GM18507 (cell line): Measurements from ENCODE around the gene SWAP70.
"Not testable (repeated sequence)": the region's sequence is repeated elsewhere in the genome, so short reads cannot be mapped to it uniquely, and the experiment has no call there.

ENCODE experiments used
- DNase-seq: peaks from one replicate; pipeline ENCODE4 v3.0.0; 2011; ENCODE audit warnings: low read depth; ENCODE audit not compliant: insufficient read length; ENCODE audit errors: extremely low spot score
- FAIRE-seq: peaks from 2 replicates; lab custom pipeline; 2011; peaks lifted over from hg19 to GRCh38; lab: Jason Lieb, UNC

Gene SWAP70

DNA sequence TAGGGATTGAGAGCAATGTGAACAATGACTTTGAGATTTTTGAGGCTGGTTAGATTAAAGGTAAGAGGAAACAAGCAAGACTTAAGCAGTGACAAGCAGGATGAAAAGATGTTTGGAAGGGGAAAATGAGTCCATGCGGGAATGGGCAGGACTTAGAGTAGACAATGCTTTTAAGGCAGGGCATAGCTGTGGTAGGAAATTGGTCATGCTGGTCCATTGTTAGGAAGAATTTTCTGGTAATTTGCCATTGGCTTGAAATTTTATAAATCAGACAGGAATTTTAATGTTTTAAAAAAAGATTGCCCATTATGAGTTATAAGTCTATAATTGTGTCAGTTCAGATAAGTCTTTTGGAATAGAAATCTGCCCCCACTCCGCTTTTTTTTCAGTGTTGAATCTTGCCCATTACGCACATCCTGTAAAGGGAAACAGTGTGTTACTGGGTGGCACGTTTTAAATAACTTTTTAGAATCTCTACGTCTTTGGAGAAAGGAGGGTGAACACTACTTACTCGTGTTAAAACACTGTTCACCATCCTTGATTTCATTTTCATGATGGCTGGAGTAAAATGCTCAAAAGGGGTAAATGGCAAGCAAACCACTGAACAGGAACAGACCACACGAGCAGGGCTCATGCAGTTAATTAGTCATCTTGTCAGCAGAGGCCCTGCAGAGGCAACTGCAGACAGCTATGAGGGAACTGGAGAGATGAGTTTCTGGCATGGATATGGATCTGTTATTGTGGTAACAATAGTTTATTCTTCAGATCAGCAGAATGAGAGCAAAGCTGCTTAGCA lies 25.0 kb downstream of the SWAP70 start:
- FAIRE-seq (peak; percentile 97), DNase-seq (no peak)

DNA sequence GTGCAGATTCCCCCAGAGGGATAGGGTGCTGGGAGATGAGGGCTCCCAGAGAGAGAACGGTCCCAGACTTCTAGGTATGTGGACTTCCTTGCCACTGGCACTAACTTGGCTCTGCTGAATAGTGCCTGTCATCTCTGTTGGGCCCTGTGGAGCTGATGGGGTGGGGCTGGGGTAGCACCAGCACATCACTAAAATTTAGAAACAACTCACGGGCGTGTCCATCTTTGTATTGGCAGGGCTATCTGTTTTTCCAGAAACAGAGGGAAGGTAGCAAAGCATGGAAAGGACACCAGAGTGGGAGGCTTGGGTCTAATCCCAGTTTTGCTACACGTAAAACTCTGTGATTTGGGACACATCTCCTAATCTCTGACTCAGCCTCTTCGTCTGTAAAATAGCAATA lies 25.8 kb downstream of the SWAP70 start:
- DNase-seq (no peak), FAIRE-seq (no peak)

DNA sequence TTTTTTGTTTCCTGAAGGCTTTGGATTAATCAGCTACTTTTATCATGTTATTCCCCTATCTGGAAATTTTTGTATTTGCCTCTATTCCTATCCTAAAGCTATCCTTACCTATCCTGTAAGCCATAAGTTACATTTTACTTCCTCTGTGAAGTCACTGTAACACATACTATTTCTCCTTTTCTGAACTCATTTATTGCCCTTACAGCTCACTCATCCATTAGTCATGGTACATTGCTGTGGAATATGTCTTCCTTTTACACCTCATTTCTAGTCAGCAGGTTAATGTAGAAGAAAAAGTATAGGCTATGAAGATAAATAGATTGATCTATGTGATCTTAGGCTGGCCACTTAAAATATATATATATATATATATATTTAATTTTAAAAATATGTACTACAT lies 28.0 kb downstream of the SWAP70 start:
- no peak for DNase-seq
- no peak for FAIRE-seq

DNA sequence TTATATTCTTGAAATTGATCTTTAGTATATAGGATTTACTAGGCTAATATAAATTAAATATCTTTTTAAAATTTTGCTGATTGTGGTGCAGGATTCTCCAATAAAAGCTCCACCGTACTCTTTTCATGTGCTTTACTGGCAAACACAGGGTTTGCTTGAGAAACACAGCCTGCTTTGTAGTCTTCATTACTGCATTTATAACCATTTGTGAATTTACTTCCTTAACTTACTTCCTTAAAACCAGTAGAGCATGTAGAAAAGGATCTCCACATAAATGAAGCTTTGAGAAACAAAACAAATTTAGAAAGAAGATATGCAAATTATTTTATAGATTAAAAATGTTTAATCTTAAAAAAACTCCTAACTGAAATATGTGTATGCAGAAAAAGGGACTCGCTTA lies 28.8 kb downstream of the SWAP70 start:
- FAIRE-seq (no peak), DNase-seq (no peak)

DNA sequence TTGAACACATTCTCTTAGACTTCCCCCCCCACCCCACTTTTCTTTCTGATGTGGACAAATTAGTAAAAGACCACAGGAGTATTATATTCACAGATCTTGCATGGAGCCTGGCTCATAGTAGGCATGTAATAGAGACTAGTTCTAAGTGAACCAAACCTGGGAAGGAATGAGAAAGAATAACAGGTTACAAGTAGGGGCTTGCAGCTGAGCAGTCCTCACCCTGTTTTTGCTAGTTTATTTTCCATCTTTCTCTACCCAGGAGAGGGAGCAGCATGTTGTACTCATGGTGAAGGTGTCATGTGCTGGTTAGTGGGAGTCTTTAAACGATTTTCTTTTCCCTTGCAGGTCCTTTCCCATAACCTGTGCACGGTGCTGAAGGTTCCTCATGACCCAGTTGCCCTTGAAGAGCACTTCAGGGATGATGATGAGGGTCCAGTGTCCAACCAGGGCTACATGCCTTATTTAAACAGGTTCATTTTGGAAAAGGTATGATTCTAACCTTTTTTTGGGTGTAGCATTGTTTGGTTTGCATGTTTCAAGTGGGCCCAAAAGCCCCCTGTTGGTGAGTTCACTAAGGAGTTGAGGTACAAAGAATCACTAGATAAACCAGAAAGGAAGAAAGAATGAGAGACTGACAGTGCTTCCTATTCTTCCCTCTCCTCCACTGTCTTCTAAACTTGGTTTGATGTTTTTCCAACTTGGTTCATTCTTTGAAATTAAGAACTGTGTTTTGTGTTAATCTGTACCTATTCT lies 30.1 kb downstream of the SWAP70 start:
- FAIRE-seq = peak; percentile 50
- no peak for DNase-seq

DNA sequence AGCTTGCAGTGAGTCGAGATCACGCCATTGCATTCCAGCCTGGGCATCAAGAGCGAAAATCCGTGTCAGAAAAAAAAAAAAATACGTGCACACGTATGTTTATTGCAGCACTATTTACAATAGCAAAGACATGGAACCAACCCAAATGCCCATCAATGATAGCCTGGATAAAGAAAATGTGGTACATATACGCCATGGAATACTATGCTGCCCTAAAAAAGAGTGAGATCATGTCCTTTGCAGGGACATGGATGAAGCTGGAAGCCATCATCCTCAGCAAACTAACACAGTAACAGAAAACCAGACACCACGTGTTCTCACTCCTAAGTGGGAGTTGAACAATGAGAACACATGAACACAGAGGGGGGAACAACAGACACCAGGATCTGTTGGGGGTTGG lies 31.4 kb downstream of the SWAP70 start:
- DNase-seq, FAIRE-seq: not testable (repeated sequence)

DNA sequence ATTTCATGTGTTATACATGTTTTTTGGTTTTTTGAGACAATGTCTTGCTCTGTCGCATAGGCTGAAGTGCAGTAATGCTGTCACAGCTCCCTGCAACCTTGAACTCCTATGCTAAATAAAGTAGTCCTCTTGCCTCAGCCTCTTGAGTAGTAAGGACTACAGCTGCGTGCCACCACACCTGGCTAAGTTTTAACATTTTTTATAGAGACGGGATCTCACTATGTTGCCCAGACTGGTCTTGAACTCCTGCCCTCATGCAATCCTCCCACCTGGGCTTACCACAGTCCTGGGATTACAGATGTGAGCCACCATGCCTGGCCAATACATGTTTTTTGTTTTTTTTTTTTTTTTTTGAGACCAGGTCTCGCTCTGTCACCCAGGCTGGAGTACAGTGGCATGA lies 33.9 kb downstream of the SWAP70 start:
- DNase-seq = no peak
- FAIRE-seq = peak; percentile 26

DNA sequence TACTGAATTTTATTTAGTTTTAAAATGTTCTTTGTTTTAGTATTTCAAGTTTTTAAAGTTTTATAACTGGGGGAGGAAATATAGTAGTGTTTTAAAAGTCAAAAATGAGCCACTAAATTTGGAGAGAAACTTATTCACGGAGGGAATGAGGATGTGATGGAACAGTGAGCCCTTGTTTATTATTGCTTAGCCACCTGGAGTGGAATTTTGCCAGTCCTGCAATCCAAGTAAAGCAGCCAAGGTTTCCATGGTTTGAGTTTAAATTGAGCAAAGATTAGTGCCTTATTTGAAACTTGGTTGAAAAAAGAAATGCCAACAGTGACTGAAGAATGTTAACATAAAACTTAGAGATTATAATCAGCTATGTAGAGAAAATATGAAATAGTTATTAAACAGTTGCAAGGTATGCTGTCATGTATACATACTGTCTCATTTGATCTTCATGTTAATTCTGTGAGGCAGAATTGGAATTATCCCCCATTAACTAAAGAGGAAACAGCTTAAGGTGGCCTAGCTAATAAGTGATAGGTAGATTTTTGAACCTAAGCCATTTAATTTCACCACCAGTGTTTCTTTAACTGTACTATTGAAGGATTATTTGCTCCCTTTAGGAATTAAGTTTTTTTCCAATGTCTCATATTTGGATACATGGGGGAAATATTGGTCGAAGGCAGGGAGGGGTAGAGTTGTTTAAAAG lies 36.4 kb downstream of the SWAP70 start:
- no peak for FAIRE-seq
- no peak for DNase-seq

DNA sequence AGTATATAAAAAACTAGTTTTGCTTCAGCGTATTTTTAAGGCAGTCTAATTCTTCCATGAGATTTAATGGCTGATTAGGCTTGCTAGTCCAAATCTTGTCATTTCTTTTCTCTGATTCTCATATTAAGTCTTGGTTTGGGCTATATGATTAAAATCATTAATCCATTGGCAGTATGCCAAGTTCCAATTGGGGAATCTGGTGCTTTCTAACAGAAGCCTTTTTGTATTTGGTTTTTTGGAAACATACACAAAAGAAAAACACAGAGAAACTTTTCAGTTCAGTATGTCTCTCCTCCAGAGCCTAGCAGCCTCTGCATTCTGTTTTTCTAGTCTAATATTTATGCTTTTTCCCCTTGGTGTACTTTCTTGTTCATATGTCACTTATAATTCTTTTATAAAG lies 37.9 kb downstream of the SWAP70 start:
- no peak for FAIRE-seq

DNA sequence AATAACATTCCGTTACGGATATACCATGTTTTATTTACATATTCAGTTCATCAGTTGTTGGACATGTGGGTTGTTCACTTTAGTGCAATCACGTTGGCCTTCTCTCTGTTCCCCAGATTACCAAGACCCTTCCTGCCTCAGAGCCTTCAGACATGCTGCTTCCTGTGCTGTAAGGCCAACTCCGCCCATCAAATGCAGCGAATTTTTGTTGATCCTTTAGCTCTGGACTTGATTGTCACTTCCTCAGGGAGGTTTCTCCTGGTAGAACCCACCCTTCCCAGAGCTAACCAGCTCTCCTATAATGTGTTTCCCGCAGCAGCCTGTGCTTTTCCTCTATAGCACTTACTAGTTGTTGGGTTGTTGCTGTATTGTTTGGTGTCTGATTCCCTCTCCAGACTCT lies 39.4 kb downstream of the SWAP70 start:
- no peak for DNase-seq
- FAIRE-seq = peak; percentile 81

More for the DNA sequence above, 37.9 kb downstream of the SWAP70 start:
- no peak for DNase-seq

DNA sequence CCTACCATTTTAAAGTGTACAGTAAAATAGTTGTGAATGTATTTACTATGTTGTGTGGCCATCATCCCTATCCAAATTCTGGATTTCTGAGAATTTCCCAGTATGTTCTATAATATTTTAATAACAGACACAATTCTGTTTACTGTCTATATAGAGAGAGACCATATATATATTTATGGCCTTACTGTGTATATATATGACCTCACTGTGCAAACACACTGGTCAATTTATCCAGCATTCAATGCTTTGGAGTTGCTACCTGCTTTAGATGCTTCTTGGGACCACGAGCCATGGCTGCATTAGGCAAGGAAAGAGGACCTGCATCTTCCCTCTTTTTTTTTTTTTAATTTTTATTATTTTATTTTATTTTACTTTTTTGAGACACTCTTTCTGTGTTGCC lies 40.2 kb downstream of the SWAP70 start:
- FAIRE-seq (no peak), DNase-seq (no peak)

DNA sequence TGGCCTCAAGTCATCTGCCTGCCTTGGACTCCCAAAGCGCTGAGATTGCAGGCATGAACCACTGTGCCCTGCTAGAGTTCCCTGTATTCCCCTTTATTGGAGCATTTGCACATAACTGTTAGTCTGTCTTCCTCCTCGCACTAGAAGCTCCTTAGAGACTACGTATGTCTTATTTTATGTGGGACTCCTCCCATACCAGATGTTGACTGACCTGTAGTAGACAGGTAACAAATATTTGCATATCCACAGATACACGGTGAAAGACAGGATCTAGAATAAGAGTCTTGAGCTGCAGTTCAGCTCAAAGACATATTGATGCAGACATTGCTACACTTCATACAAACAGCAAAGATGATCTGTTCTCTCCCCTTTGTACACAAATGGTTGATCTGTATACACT lies 40.7 kb downstream of the SWAP70 start:
- FAIRE-seq (no peak), DNase-seq (no peak)

DNA sequence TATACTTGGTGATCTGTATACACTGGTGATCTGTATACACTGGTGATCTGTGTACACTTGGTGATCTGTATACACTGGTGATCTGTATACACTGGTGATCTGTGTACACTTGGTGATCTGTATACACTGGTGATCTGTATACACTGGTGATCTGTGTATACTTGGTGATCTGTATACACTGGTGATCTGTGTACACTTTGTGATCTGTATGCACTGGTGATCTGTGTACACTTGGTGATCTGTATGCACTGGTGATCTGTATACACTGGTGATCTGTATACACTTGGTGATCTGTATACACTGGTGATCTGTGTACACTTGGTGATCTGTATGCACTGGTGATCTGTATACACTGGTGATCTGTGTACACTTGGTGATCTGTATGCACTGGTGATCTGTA lies 41.5 kb downstream of the SWAP70 start:
- DNase-seq, FAIRE-seq: not testable (repeated sequence)

DNA sequence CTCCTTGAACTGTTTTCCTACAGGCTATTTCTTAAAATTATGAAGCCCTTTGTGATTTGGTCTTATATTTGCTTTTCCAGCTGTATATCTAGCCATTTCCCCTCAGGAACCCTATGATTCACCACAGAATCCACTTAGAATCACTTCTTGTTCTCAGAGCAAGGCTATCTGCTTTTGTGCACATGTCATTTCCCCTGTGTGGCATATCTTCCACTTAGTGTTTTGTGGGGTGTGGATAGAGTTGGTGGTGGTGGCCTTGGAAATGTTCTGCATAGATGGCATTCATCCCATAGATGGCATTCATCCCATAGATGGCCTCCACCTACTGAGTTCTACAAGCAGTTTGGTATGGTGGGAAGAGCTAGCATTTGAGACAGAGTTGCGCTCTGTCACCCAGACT lies 44.7 kb downstream of the SWAP70 start:
- FAIRE-seq = no peak

DNA sequence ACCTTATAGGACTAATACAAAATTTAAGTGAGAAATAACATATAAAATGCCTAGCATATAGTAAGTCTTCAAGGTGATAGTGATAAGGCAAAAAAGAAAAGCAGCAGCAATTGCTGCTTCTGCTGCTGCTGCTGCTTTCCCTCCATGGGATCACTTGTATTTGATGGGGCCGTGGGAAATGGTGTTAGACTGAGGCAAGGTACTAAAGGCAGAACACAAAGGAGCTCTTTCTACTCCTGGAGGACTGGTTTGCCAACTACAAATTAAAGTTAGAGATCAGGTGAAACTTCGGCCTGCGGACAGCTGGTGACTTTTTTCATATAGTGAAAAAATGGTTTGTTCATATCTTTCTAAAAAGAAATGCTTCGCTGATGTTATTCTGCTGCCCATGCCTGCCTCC lies 46.3 kb downstream of the SWAP70 start:
- FAIRE-seq = no peak
- no peak for DNase-seq

More for the DNA sequence above, 44.7 kb downstream of the SWAP70 start:
- no peak for DNase-seq

DNA sequence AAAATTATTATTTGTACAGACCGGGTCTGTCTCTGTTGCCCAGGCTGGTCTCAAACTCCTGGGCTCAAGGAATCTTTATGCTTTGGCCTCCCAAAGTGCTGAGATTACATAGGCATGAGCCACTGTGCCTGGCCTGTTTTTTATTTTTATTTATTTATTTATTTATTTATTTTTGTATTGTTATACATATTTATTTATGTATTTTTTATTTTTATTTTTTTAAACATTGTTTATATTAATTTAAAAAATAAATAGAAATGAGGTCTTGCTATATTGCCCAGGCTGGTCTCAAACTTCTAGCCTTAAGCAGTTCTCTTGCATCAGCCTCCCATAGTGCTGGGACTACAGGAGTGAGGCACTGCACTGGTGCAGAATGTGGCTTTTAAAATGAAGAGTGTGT lies 47.0 kb downstream of the SWAP70 start:
- no peak for DNase-seq
- no peak for FAIRE-seq

DNA sequence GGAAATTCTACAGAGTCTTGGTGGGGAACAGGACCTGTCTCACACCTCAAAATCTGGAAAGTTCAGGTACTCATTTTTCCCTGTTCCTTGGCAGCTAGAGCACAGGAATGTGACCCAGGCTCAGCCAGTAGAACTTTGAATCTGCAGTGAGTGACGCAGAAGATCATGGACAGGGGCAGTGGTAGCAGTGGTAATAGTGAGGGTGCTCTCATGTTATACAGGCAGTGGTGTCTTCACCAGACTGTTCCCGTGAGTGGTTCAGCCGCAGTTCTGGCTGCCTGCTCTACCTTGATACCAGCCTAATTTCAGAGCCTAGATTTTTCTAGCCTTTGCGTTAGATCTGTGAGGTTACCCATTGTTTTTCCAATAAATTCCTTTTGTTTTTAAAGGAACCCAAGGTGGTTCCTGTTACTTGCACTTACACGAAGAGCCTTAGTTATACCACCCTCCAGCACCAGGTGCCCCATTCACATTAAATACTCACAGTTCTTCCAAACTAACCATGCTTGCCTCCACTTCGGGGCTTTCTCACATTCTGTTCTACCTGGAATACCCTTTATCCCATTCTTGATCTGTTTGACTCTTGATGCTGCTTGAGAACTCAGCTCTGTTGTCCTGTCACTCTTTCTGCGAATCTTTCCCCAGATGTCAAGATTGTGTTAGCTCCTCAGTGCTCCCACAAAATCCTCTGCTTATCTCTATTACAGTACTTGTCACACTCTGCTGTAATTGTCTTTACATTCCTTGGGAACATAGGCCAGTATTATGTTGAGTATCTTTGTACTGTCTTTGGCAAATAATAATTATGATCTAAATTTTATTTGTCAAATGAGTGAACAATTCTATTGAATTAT lies 47.8 kb downstream of the SWAP70 start:
- no peak for DNase-seq
- no peak for FAIRE-seq

DNA sequence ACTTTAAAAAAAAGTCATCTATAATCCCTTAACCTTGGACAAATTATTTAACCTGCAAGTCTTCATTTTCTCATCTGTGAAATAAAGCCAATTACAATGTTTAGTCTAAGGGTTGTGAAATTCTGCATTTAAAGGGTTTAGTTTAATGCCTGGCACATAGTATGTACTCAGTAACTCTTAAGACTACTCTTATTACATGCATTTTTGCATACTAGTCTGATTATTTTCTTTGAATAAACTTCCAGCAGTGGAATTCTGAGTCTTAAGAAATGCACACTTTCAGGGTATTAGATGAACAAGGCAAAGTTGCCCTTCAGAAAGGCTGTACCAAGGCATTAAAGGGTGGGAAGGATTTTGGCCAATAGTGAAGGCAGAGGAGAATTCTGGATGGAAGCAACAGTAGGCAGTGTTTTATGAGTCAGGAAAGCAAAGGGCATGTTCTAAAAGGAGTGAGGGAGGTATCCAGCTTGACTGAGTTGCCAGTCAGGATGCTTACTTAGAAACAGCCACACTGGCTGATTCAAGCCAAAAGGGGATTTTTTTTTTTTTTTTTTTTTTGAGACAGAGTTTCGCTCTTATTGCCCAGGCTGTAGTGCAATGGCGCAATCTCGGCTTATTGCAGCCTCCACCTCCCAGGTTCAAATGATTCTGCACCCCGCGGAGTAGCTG lies 50.5 kb downstream of the SWAP70 start:
- no peak for FAIRE-seq
- no peak for DNase-seq
